Right lobe of liver (tissue), 6 donors: ENCODE results near the gene KLF1. TPM values are rescaled to one million over a fixed set of nuclear protein-coding genes. Genes with fewer than 3 reads are reported as not detected.

Experiments
- ATAC-seq, 4 donors: fragments of 200-7000 bp; cut with Tn5 transposase; one replicate each; pipeline ENCODE4 v1.9.1; 2020; ENCODE audit warnings: mild to moderate bottlenecking in 4 of 4, moderate library complexity in 4 of 4
- DNase-seq, 3 donors: peaks; one replicate each; pipeline ENCODE4 v3.0.0-alpha.2; 2020
- H3K27ac ChIP-seq, 3 donors: fragments of 200-600 bp; one replicate each; pipeline ENCODE4 v1.8.0; 2022
- H3K27me3 ChIP-seq, 2 donors: fragments of 200-600 bp; one replicate each; pipeline ENCODE4 v1.8.0; 2022
- H3K36me3 ChIP-seq, 4 donors: fragments of 200-600 bp; sonication (generic) in 1 of 4; one replicate each; pipeline versions ENCODE4 v1.5.1 to v1.8.0; 2017 to 2022; ENCODE audit warnings: control low read depth in 1 of 4
- H3K4me1 ChIP-seq, 4 donors: fragments of 200-600 bp; sonication (generic) in 1 of 4; one replicate each; pipeline versions ENCODE4 v1.5.1 to v1.8.0; 2017 to 2022; ENCODE audit warnings: control low read depth in 1 of 4
- H3K4me3 ChIP-seq, 3 donors: fragments of 200-600 bp; one replicate each; pipeline ENCODE4 v1.8.0; 2022
- H3K9me3 ChIP-seq, 4 donors: fragments of 200-600 bp; sonication (generic) in 1 of 4; one replicate each; pipeline versions ENCODE4 v1.5.1 to v1.8.0; 2017 to 2022; ENCODE audit warnings: control low read depth in 1 of 4
- CTCF ChIP-seq, 4 donors: fragments of 200-600 bp in 3 of 4; fragments of 450-650 bp in 1 of 4; IDR thresholded peaks; one replicate each; pipeline versions ENCODE4 v1.5.1 to v1.8.0; 2016 to 2022; ENCODE audit warnings: antibody characterized with exemption in 4 of 4, mild to moderate bottlenecking in 2 of 4
- POLR2A ChIP-seq: fragments of 450-650 bp; IDR thresholded peaks from one replicate; pipeline ENCODE4 v1.6.1; 2017; ENCODE audit warnings: antibody characterized with exemption, mild to moderate bottlenecking
- WGBS: methylation state at CpG from one replicate; pipeline ENCODE4 v1.1.6; 2018; ENCODE audit warnings: low coverage, low lambda C conversion rate; ENCODE audit not compliant: insufficient coverage; ENCODE audit errors: missing lambda C conversion rate; 5-methylcytosine and 5-hydroxymethylcytosine counted together
- intact Hi-C, 2 donors: fragments of 100-400 bp; cut with DNase I; formaldehyde crosslinking; loops; one replicate each; pipeline versions ENCODE4 v1.11.2 to v1.14.1; 2022
- total RNA-seq, 6 experiments: library from RNA; depleted of rRNA in 2 of 6; stranded (reverse); fragments of >200 nt in 2 of 6; fragmentation: NEBNext Ultra II Directional in 3 of 6; extraction: Animal tissue kit (Norgen Biotek cat#: 25700) in 3 of 6; gene quantifications; one replicate each; pipeline versions ENCODE4 v1.1.0 to v1.2.4, GENCODE V29; 2016 to 2023
- donor health status: DM: no; HTN: yes; CAD: no.
- donor health status: DM: no; HTN: no; CAD: no.
- donor health status: DM: no; HTN: no; CAD: no.
- donor health status: DM: no; HTN: yes; CAD: no.
- donor health status: DM: no; HTN: yes; CAD: no.

The KLF1 gene
- total RNA-seq, 6 experiments from 2014 or later: 0.32 to 1.7 (median 0.44) TPM; not detected in 3

DNA sequence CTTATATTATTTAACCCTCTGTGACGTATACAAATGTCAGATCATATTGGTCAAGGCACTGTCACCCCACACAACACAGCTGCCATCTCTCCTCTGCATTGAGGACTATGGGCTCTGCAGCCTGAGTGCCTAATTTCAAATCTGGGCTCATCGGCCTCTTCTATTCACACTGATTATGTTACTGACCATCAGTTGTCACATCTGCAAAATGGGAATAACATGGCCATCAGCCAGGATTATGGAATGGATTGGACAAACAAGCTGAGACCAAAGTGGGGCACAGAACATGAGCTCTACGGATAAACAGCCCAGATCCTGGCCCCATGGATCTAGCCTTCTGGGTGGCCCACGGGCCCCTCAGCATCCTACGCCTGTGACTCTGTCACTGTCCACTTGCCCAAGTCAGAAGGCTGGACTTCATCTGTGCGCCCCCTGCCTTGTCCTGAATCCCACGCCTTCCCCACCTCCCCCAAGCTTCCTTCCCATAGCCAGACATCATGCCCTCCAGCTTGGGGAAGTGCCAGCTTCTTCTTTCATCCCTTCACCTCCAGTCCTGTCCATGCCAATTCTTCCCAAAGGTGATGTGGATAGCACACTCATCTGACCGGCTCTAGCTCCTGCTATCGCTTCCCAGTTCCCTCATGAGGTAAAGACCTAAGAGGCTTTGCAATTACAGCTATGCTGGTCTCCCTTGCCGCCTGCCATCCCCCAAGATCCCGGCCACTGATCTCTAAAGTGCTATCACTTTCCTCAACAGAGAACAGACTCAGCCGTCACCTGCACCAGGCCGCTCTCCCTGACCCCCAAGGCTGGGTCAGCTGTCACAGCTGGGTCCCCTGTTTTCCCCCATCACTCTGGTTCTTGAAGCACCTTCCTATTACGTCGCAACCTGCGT, 45.6 kb upstream of the KLF1 start:
- H3K9me3 ChIP-seq: no peaks in the 10 kb centered on the region
- 24% methylated on average over 11 of the region's 16 CpGs for WGBS
- ATAC-seq (no peak), DNase-seq (no peak)
- intact Hi-C loops: loop anchor here in 1 of 2 donors (10.0 kb wide), 1 partner anchor 48 kb away; the partner anchor contains the start of genes DNASE2 and KLF1
- H3K27ac ChIP-seq: peak overlapping the region in 2 of 3 donors; percentile 61 to 66
- H3K36me3 ChIP-seq: peaks cover 0 to 28% (median 15%) of the 10 kb centered on the region in 4 donors
- H3K4me1 ChIP-seq: peaks cover 0 to 20% (median 9%) of the 10 kb centered on the region in 4 donors
- H3K4me3 ChIP-seq: peak overlapping the region; percentile 95 to 99 (median 99)
- no peak for TF ChIP-seq CTCF (IDR thresholded peaks at IDR 0.05)
- TF ChIP-seq POLR2A: no peak
- no peaks in the 10 kb centered on the region for H3K27me3 ChIP-seq

GRCh38 chr19:12930002-12930645, 43.1 kb upstream of the KLF1 start:
- ATAC-seq (no peak), DNase-seq (no peak)
- WGBS: no CpG with 5 or more reads among the region's 19 CpGs
- H3K9me3 ChIP-seq: no peaks in the 10 kb centered on the region
- peaks cover 0 to 16% (median 7%) of the 10 kb centered on the region in 4 donors for H3K4me1 ChIP-seq
- peaks cover 0 to 53% (median 23%) of the 10 kb centered on the region in 4 donors for H3K36me3 ChIP-seq
- H3K27ac ChIP-seq: no peak overlapping the region
- H3K27me3 ChIP-seq: no peaks in the 10 kb centered on the region
- H3K4me3 ChIP-seq: no peak overlapping the region
- intact Hi-C loops: loop anchor here in 1 of 2 donors (10.0 kb wide), 1 partner anchor 45 kb away; the partner anchor contains the start of genes DNASE2 and KLF1
- TF ChIP-seq CTCF (IDR thresholded peaks at IDR 0.05) (no peak), POLR2A (no peak)

GRCh38 chr19:12924621-12925310, 37.8 kb upstream of the KLF1 start:
- intact Hi-C loops: no loop called here
- Histone ChIP-seq H3K4me3 (no peak overlapping the region), H3K36me3 (peaks cover 3 to 74% (median 34%) of the 10 kb centered on the region in 4 donors), H3K4me1 (no peaks in the 10 kb centered on the region), H3K27me3 (no peaks in the 10 kb centered on the region), H3K27ac (no peak overlapping the region), H3K9me3 (no peaks in the 10 kb centered on the region)
- DNase-seq: no peak
- TF ChIP-seq POLR2A (no peak), CTCF (IDR thresholded peaks at IDR 0.05) (no peak)
- 94% methylated on average over 13 of the region's 29 CpGs for WGBS
- peak in 1 of 4 donors; percentile 20 for ATAC-seq

DNA sequence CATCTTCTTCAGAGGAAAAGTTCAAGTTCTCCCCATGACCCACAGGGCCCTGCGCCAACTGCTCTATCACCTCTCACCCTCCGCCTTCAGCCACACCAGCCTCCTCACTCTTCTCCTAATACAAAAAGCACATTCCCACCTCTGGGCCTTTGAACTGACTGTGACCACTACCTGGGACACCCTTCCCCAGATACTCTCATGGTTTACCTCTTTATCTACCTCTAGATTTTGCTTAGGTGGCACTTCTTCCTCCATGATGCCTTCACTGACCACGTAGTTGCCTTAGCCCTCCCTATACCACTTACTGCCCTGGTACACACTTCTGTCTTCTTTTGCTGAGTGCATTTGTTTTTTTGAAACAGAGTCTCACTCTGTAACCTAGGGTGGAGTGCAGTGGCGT, 36.0 kb upstream of the KLF1 start:
- no peaks in the 10 kb centered on the region for H3K9me3 ChIP-seq
- H3K27ac ChIP-seq: no peak overlapping the region
- no peak for DNase-seq
- peaks cover 0 to 6% (median 2%) of the 10 kb centered on the region in 4 donors for H3K4me1 ChIP-seq
- ATAC-seq: no peak
- H3K27me3 ChIP-seq: no peaks in the 10 kb centered on the region
- no peak overlapping the region for H3K4me3 ChIP-seq
- WGBS: 83% methylated on average over 4 of the region's 4 CpGs
- intact Hi-C loops: no loop called here
- peaks cover 0 to 57% (median 26%) of the 10 kb centered on the region in 4 donors for H3K36me3 ChIP-seq
- TF ChIP-seq CTCF (IDR thresholded peaks at IDR 0.05) (no peak), POLR2A (no peak)
